SK-N-SH treated with all-trans-retinoic acid at 6 μM for 48 hours (cell line): Measurements from ENCODE around the gene ICA1.

Experiments
- ATAC-seq: fragments of 200-7000 bp; cut with Tn5 transposase; 3 replicates; pipeline ENCODE4 v1.9.1; 2020; ENCODE audit warnings: mild to moderate bottlenecking, moderate library complexity
- ARNTL ChIP-seq: fragments of 450-650 bp; formaldehyde crosslinking; IDR thresholded peaks from 2 replicates; pipeline ENCODE4 v1.5.0; 2020; ENCODE audit warnings: low read depth, mild to moderate bottlenecking, moderate library complexity, borderline replicate concordance
- BACH2 ChIP-seq: fragments of 250-450 bp; sonication (Bioruptor Pico); IDR thresholded peaks from 2 replicates; pipeline ENCODE4 v1.9.0; 2021; ENCODE audit warnings: mild to moderate bottlenecking, borderline replicate concordance
- CSDC2 ChIP-seq: fragments of 250-450 bp; sonication (Bioruptor Pico); IDR thresholded peaks from 2 replicates; pipeline ENCODE4 v1.5.0; 2020; ENCODE audit warnings: mild to moderate bottlenecking, moderate library complexity
- ESRRG ChIP-seq: fragments of 250-450 bp; sonication (Bioruptor Pico); IDR thresholded peaks from 2 replicates; pipeline ENCODE4 v1.6.1; 2021; ENCODE audit warnings: mild to moderate bottlenecking
- GLIS3 ChIP-seq: fragments of 250-450 bp; sonication (Bioruptor Pico); IDR thresholded peaks from 2 replicates; pipeline ENCODE4 v1.5.0; 2020; ENCODE audit warnings: mild to moderate bottlenecking, moderate library complexity
- ISL1 ChIP-seq: fragments of 250-450 bp; sonication (Bioruptor Pico); IDR thresholded peaks from 2 replicates; pipeline ENCODE4 v2.1.2; 2022; ENCODE audit warnings: mild to moderate bottlenecking, moderate library complexity
- OSR1 ChIP-seq: fragments of 250-450 bp; sonication (Bioruptor Pico); IDR thresholded peaks from 2 replicates; pipeline ENCODE4 v1.8.0; 2022; ENCODE audit warnings: moderate library complexity, mild to moderate bottlenecking, inconsistent platforms
- PPARA ChIP-seq: fragments of 250-450 bp; sonication (Bioruptor Pico); IDR thresholded peaks from 2 replicates; pipeline ENCODE4 v1.5.0; 2020; ENCODE audit warnings: mild to moderate bottlenecking, borderline replicate concordance
- SNAI2 ChIP-seq: fragments of 250-450 bp; sonication (Bioruptor Pico); IDR thresholded peaks from 2 replicates; pipeline ENCODE4 v1.5.0; 2020; ENCODE audit warnings: mild to moderate bottlenecking, moderate library complexity
- TCF4 ChIP-seq: fragments of 250-450 bp; sonication (Bioruptor Pico); IDR thresholded peaks from 2 replicates; pipeline ENCODE4 v1.8.0; 2021; ENCODE audit warnings: mild to moderate bottlenecking, moderate library complexity, borderline replicate concordance
- TOX ChIP-seq: fragments of 250-450 bp; sonication (Bioruptor Pico); IDR thresholded peaks from 2 replicates; pipeline ENCODE4 v1.8.0; 2021; ENCODE audit warnings: mild to moderate bottlenecking, moderate library complexity, borderline replicate concordance
- ZC3H10 ChIP-seq: fragments of 250-450 bp; sonication (Bioruptor Pico); IDR thresholded peaks from 2 replicates; pipeline ENCODE4 v1.5.1; 2021; ENCODE audit warnings: mild to moderate bottlenecking, moderate library complexity
- ZFP3 ChIP-seq: fragments of 250-450 bp; sonication (Bioruptor Pico); IDR thresholded peaks from 2 replicates; pipeline ENCODE4 v1.5.0; 2020; ENCODE audit warnings: mild to moderate bottlenecking, moderate library complexity
- ZFP30 ChIP-seq: fragments of 450-650 bp; formaldehyde crosslinking; IDR thresholded peaks from 2 replicates; pipeline ENCODE4 v1.5.0; 2022; ENCODE audit warnings: mild to moderate bottlenecking, moderate library complexity
- ZNF565 ChIP-seq: fragments of 450-650 bp; formaldehyde crosslinking; conservative IDR thresholded peaks from 2 replicates; pipeline ENCODE4 v1.5.0; 2020; ENCODE audit warnings: low read depth, mild to moderate bottlenecking, moderate library complexity
- ZNF70 ChIP-seq: fragments of 450-650 bp; formaldehyde crosslinking; IDR thresholded peaks from 2 replicates; pipeline ENCODE4 v1.5.0; 2020; ENCODE audit warnings: mild to moderate bottlenecking, moderate library complexity
- ZNF8 ChIP-seq: fragments of 450-650 bp; formaldehyde crosslinking; IDR thresholded peaks from 2 replicates; pipeline ENCODE4 v1.5.0; 2020; ENCODE audit warnings: mild to moderate bottlenecking, moderate library complexity
- TF ChIP-seq, protein P1 (sequence below): fragments of 250-450 bp; sonication (Bioruptor Pico); IDR thresholded peaks from 2 replicates; pipeline ENCODE4 v1.8.0; 2021; ENCODE audit warnings: low read depth, mild to moderate bottlenecking, moderate library complexity, borderline replicate concordance
- TF ChIP-seq, protein P2 (sequence below): fragments of 250-450 bp; sonication (Bioruptor Pico); IDR thresholded peaks from 2 replicates; pipeline ENCODE4 v1.5.1; 2020; ENCODE audit warnings: low read depth, mild to moderate bottlenecking, moderate library complexity
- TF ChIP-seq, protein P3 (sequence below): fragments of 250-450 bp; sonication (Bioruptor Pico); IDR thresholded peaks from 2 replicates; pipeline ENCODE4 v1.5.1; 2021; ENCODE audit warnings: mild to moderate bottlenecking, moderate library complexity
- TF ChIP-seq, protein P4 (sequence below): fragments of 250-450 bp; sonication (Bioruptor Pico); IDR thresholded peaks from 2 replicates; pipeline ENCODE4 v1.8.0; 2020; ENCODE audit warnings: mild to moderate bottlenecking, moderate library complexity, borderline replicate concordance
- TF ChIP-seq, protein P5 (sequence below): fragments of 250-450 bp; sonication (Bioruptor Pico); IDR thresholded peaks from 2 replicates; pipeline ENCODE4 v1.5.0; 2020; ENCODE audit warnings: mild to moderate bottlenecking, moderate library complexity

ICA1 gene

DNA sequence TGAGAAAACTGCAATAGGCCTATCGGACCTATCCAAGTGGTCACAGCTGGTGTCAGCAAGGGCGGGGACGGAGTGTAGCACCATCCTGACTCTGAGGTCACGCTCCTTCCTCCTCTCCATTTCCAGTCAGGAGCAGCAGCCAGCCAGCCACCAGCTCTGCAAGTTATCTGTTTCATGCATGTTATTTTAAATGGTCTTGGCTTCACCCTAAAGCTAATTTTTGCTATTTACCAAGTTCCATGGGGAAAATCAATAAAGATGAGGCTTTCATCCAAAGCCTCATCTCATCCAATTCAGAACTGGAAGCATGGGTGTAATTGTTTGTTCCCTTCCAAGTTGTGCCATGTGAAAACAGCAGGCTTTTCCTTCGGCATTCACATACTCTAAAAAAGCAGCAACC lies 49.3 kb downstream of the ICA1 start:
- TF ChIP-seq, protein P1, sequence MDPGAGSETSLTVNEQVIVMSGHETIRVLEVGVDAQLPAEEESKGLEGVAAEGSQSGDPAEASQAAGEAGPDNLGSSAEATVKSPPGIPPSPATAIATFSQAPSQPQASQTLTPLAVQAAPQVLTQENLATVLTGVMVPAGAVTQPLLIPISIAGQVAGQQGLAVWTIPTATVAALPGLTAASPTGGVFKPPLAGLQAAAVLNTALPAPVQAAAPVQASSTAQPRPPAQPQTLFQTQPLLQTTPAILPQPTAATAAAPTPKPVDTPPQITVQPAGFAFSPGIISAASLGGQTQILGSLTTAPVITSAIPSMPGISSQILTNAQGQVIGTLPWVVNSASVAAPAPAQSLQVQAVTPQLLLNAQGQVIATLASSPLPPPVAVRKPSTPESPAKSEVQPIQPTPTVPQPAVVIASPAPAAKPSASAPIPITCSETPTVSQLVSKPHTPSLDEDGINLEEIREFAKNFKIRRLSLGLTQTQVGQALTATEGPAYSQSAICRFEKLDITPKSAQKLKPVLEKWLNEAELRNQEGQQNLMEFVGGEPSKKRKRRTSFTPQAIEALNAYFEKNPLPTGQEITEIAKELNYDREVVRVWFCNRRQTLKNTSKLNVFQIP: no peak
- TF ChIP-seq, protein P2, sequence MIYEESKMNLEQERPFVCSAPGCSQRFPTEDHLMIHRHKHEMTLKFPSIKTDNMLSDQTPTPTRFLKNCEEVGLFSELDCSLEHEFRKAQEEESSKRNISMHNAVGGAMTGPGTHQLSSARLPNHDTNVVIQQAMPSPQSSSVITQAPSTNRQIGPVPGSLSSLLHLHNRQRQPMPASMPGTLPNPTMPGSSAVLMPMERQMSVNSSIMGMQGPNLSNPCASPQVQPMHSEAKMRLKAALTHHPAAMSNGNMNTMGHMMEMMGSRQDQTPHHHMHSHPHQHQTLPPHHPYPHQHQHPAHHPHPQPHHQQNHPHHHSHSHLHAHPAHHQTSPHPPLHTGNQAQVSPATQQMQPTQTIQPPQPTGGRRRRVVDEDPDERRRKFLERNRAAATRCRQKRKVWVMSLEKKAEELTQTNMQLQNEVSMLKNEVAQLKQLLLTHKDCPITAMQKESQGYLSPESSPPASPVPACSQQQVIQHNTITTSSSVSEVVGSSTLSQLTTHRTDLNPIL: no peak
- no peak for TF ChIP-seq PPARA (CRISPR knock-in tag)
- TF ChIP-seq, all 23 proteins: peak for 0
- ATAC-seq: no peak

DNA sequence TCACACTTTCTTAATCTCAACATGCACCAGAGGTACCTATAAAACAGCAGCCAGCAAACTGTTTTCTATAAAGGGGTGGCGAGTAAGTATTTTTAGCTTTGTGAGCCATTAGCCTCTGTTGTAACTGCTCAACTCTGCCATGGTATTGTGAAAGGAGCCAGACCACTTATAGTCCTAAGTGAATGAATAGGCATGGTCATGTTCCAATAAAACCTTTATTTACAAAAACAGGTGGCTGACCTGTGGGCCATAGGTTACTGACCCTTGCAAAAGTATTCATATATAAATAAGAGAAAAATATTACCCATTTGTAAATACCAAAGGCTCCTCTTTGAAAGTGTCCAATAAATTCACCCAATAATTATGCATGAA lies 50.3 kb downstream of the ICA1 start:
- no peak for ATAC-seq
- no peak for TF ChIP-seq ZFP3
- no peak for TF ChIP-seq ISL1 (CRISPR knock-in tag)
- TF ChIP-seq, protein P3, sequence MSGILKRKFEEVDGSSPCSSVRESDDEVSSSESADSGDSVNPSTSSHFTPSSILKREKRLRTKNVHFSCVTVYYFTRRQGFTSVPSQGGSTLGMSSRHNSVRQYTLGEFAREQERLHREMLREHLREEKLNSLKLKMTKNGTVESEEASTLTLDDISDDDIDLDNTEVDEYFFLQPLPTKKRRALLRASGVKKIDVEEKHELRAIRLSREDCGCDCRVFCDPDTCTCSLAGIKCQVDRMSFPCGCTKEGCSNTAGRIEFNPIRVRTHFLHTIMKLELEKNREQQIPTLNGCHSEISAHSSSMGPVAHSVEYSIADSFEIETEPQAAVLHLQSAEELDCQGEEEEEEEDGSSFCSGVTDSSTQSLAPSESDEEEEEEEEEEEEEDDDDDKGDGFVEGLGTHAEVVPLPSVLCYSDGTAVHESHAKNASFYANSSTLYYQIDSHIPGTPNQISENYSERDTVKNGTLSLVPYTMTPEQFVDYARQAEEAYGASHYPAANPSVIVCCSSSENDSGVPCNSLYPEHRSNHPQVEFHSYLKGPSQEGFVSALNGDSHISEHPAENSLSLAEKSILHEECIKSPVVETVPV (CRISPR knock-in tag): no peak
- no peak for TF ChIP-seq OSR1 (CRISPR knock-in tag)
- no peak for TF ChIP-seq ZNF70 (CRISPR knock-in tag)
- TF ChIP-seq, protein P4, sequence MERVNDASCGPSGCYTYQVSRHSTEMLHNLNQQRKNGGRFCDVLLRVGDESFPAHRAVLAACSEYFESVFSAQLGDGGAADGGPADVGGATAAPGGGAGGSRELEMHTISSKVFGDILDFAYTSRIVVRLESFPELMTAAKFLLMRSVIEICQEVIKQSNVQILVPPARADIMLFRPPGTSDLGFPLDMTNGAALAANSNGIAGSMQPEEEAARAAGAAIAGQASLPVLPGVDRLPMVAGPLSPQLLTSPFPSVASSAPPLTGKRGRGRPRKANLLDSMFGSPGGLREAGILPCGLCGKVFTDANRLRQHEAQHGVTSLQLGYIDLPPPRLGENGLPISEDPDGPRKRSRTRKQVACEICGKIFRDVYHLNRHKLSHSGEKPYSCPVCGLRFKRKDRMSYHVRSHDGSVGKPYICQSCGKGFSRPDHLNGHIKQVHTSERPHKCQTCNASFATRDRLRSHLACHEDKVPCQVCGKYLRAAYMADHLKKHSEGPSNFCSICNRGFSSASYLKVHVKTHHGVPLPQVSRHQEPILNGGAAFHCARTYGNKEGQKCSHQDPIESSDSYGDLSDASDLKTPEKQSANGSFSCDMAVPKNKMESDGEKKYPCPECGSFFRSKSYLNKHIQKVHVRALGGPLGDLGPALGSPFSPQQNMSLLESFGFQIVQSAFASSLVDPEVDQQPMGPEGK (CRISPR knock-in tag): no peak
- no peak for TF ChIP-seq PPARA (CRISPR knock-in tag)
- TF ChIP-seq SNAI2: no peak
- TF ChIP-seq, all 23 proteins: peak for 0

DNA sequence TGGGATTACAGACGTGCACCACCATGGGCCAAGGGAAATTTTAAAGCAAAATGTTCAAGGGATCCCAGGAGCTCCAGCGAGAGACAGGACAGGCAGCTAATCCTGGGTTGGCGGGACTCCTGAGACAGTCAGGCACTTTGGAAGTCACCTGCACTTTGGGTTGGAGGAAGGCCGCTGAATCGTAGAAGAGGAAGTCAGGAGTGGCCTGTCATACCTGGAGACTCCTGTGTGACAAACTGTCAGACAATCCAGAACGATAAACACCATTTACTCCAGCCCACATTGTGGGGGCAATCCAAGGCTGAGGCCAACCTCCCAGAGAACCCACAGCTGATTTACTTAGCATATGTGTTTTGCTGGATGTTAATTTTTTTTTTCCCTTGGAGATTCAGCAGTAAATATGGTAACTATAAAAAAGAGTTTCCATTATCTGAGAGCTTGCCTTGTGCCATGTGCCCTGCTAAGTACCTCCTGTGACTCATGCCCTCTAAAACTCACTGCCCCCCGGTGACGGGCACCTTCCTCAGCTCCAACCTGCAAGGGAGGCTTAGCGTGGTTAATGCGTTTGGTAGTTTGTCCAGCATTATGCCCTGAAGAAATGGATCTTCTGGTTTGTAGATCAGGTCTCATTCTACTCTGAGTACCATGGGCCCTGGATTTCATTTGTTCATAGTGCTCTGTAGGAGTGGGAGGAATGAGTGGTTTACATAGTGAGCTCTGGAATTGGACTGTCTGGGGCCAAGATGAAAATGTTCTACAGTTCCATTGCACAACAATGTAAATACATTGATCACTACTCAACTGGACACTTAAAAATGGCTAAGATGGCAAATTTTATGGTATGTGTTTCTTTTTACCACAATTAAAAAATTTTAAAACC lies 50.9 kb downstream of the ICA1 start:
- TF ChIP-seq ZNF565 (CRISPR knock-in tag) (no peak), OSR1 (CRISPR knock-in tag) (no peak), ZFP30 (CRISPR knock-in tag) (no peak), TCF4 (CRISPR knock-in tag) (no peak), ESRRG (CRISPR knock-in tag) (no peak), ZC3H10 (CRISPR knock-in tag) (no peak), SNAI2 (no peak), TOX (no peak), CSDC2 (CRISPR knock-in tag) (no peak)
- no peak for ATAC-seq

DNA sequence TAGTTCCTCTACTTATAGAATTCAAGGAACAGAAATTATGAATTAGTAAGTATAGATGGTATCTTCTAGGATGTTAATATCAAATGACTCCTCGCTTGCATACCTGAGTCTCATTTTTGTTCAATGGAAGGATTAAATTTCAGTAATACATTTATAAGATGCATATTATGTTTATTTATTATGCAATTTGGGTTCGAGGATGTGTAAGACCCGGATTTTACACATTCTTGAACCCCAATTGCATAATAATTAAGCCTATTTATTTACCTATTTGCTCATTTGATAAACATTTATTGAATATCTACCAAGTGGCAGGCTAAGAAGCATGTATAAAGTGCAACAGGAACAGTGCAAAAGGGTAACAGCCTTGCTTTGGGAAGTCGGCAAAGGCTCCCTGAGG lies 52.6 kb downstream of the ICA1 start:
- TF ChIP-seq ZNF8 (CRISPR knock-in tag) (no peak), ISL1 (CRISPR knock-in tag) (no peak), ARNTL (CRISPR knock-in tag) (no peak), ZFP3 (no peak), CSDC2 (CRISPR knock-in tag) (no peak), TOX (no peak), ZNF70 (CRISPR knock-in tag) (no peak), TCF4 (CRISPR knock-in tag) (no peak), GLIS3 (CRISPR knock-in tag) (no peak), ESRRG (CRISPR knock-in tag) (no peak), OSR1 (CRISPR knock-in tag) (no peak), ZFP30 (CRISPR knock-in tag) (no peak), BACH2 (CRISPR knock-in tag) (no peak)
- TF ChIP-seq, protein P3 (CRISPR knock-in tag): no peak
- TF ChIP-seq, protein P5, sequence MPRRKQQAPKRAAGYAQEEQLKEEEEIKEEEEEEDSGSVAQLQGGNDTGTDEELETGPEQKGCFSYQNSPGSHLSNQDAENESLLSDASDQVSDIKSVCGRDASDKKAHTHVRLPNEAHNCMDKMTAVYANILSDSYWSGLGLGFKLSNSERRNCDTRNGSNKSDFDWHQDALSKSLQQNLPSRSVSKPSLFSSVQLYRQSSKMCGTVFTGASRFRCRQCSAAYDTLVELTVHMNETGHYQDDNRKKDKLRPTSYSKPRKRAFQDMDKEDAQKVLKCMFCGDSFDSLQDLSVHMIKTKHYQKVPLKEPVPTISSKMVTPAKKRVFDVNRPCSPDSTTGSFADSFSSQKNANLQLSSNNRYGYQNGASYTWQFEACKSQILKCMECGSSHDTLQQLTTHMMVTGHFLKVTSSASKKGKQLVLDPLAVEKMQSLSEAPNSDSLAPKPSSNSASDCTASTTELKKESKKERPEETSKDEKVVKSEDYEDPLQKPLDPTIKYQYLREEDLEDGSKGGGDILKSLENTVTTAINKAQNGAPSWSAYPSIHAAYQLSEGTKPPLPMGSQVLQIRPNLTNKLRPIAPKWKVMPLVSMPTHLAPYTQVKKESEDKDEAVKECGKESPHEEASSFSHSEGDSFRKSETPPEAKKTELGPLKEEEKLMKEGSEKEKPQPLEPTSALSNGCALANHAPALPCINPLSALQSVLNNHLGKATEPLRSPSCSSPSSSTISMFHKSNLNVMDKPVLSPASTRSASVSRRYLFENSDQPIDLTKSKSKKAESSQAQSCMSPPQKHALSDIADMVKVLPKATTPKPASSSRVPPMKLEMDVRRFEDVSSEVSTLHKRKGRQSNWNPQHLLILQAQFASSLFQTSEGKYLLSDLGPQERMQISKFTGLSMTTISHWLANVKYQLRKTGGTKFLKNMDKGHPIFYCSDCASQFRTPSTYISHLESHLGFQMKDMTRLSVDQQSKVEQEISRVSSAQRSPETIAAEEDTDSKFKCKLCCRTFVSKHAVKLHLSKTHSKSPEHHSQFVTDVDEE (CRISPR knock-in tag): no peak
- TF ChIP-seq, protein P4 (CRISPR knock-in tag): no peak
- no peak for ATAC-seq
